HepG2 (cell line): ENCODE data around the gene CAMKK1. TPM values are rescaled to one million over a fixed set of nuclear protein-coding genes. Genes with fewer than 3 reads are reported as not detected.

Experiments
- ATAC-seq: fragments of 200-7000 bp; cut with Tn5 transposase; 3 replicates; pipeline ENCODE4 v1.9.1; 2020; ENCODE audit warnings: mild to moderate bottlenecking, moderate library complexity
- BruUV-seq: library from RNA; stranded (reverse); fragments of 400-500 nt; replicated peaks from 2 replicates; lab custom pipeline; 2021; lab: Mats Ljungman, UMichigan
- CTCF ChIA-PET: fragments of 300-600 bp; formaldehyde crosslinking; extraction: SDS; loops from one replicate; lab custom pipeline; 2021; ENCODE audit warnings: low total read pairs, inconsistent platforms, low intra/inter-chr PET ratio; lab: Yijun Ruan, JAX
- POLR2A ChIA-PET: fragments of 350-600 bp; sonication (Branson Sonifier 250); formaldehyde crosslinking; loops from one replicate; lab custom pipeline; 2020; ENCODE audit warnings: antibody characterized with exemption, inconsistent platforms; lab: Yijun Ruan, JAX
- DNase-seq: peaks from one replicate; pipeline ENCODE4 v3.0.0-alpha.2; 2015; ENCODE audit warnings: low spot score
- FAIRE-seq: peaks from 3 replicates; lab custom pipeline; 2011; peaks lifted over from hg19 to GRCh38; lab: Jason Lieb, UNC
- H2AFZ ChIP-seq: one replicate; pipeline ENCODE4 v1.6.1; 2011; ENCODE audit warnings: low read length, inconsistent platforms
- H3K27ac ChIP-seq: fragments of 300-600 bp; 3 replicates; pipeline ENCODE4 v1.8.0; 2011; ENCODE audit warnings: mixed run types, mild to moderate bottlenecking, mixed read lengths, low read length, inconsistent platforms; ENCODE audit not compliant: insufficient read depth; ENCODE audit errors: extremely low read length
- H3K27me3 ChIP-seq, 2 experiments: fragments of 200-600 bp in 1 of 2; 2 replicates in 1 of 2; 3 replicates in 1 of 2; pipeline versions ENCODE4 v1.6.0 to v1.8.0; 2011; ENCODE audit warnings: low read length in 2 of 2, mild to moderate bottlenecking in 2 of 2, moderate library complexity in 2 of 2, inconsistent platforms in 1 of 2; ENCODE audit not compliant: insufficient read depth in 2 of 2, control insufficient read depth in 1 of 2
- H3K36me3 ChIP-seq, 2 experiments: fragments of 200-600 bp in 1 of 2; replicated peaks in 1 of 2; 2 replicates in 1 of 2; 3 replicates in 1 of 2; pipeline versions ENCODE4 v1.5.1 to v1.8.0; 2011; ENCODE audit warnings: low read length in 2 of 2, inconsistent platforms in 1 of 2; ENCODE audit not compliant: insufficient read depth in 2 of 2, control insufficient read depth in 1 of 2
- H3K4me1 ChIP-seq: 2 replicates; pipeline ENCODE4 v1.5.1; 2012; ENCODE audit warnings: low read length, inconsistent platforms; ENCODE audit not compliant: insufficient read depth
- H3K4me2 ChIP-seq: 2 replicates; pipeline ENCODE4 v1.6.0; 2011; ENCODE audit warnings: low read depth, low read length, inconsistent platforms
- H3K4me3 ChIP-seq, 3 experiments: fragments of 200-600 bp in 1 of 3; sonication (generic), shearing (Covaris generic) in 1 of 3; replicated peaks in 1 of 3; 2 replicates each; pipeline ENCODE4 v1.5.1; 2011 to 2016; ENCODE audit warnings: low read length in 3 of 3, inconsistent platforms in 2 of 3, low read depth in 2 of 3, mild to moderate bottlenecking in 2 of 3, control low read depth in 1 of 3, mixed read lengths in 1 of 3; ENCODE audit not compliant: insufficient read depth in 1 of 3
- H3K79me2 ChIP-seq: one replicate; pipeline ENCODE4 v1.6.1; 2011; ENCODE audit warnings: low read length, inconsistent platforms; ENCODE audit not compliant: insufficient read depth
- H3K9ac ChIP-seq: 2 replicates; pipeline ENCODE4 v1.6.0; 2011; ENCODE audit warnings: mild to moderate bottlenecking, low read depth, low read length, inconsistent platforms; ENCODE audit not compliant: insufficient read depth
- H3K9me3 ChIP-seq: 2 replicates; pipeline ENCODE4 v1.5.1; 2012; ENCODE audit warnings: mild to moderate bottlenecking, low read length
- H4K20me1 ChIP-seq: 2 replicates; pipeline ENCODE4 v1.6.0; 2011; ENCODE audit warnings: inconsistent platforms, mild to moderate bottlenecking, low read length, moderate library complexity; ENCODE audit not compliant: insufficient read depth
- ARHGAP35 ChIP-seq: sonication (generic); formaldehyde crosslinking; IDR thresholded peaks from 2 replicates; pipeline ENCODE4 v1.9.0; 2022; ENCODE audit warnings: mild to moderate bottlenecking, inconsistent platforms, moderate library complexity, missing genetic modification reagents, borderline replicate concordance
- DDIT3 ChIP-seq: sonication (generic); formaldehyde crosslinking; IDR thresholded peaks from 2 replicates; pipeline ENCODE4 v1.4.0; 2020; ENCODE audit warnings: mild to moderate bottlenecking, missing genetic modification reagents
- FOSL2 ChIP-seq: sonication (generic); formaldehyde crosslinking; IDR thresholded peaks from 2 replicates; pipeline ENCODE4 v1.4.0; 2020; ENCODE audit warnings: missing genetic modification reagents
- FOXO1 ChIP-seq: sonication (generic); formaldehyde crosslinking; IDR thresholded peaks from 2 replicates; pipeline ENCODE4 v1.4.0; 2020; ENCODE audit warnings: missing genetic modification reagents
- FOXO4 ChIP-seq: sonication (generic); formaldehyde crosslinking; conservative IDR thresholded peaks from 2 replicates; pipeline ENCODE4 v1.8.1; 2023; ENCODE audit warnings: missing genetic modification reagents
- GATAD2A ChIP-seq: IDR thresholded peaks from 2 replicates; pipeline ENCODE4 v1.6.1; 2016
- GLMP ChIP-seq: sonication (generic); formaldehyde crosslinking; IDR thresholded peaks from 2 replicates; pipeline ENCODE4 v1.9.0; 2021; ENCODE audit warnings: missing genetic modification reagents, mild to moderate bottlenecking, borderline replicate concordance
- KDM5B ChIP-seq: sonication (generic); formaldehyde crosslinking; IDR thresholded peaks from 2 replicates; pipeline ENCODE4 v1.4.0; 2020; ENCODE audit warnings: missing genetic modification reagents, mild to moderate bottlenecking, borderline replicate concordance
- KMT2A ChIP-seq: sonication (generic); formaldehyde crosslinking; IDR thresholded peaks from 2 replicates; pipeline ENCODE4 v1.4.0; 2020; ENCODE audit warnings: missing genetic modification reagents
- PAWR ChIP-seq: sonication (generic); formaldehyde crosslinking; IDR thresholded peaks from 2 replicates; pipeline ENCODE4 v1.4.0; 2020; ENCODE audit warnings: missing genetic modification reagents, mild to moderate bottlenecking, borderline replicate concordance
- POLR2A ChIP-seq, 2 experiments: IDR thresholded peaks; 2 replicates each; pipeline ENCODE4 v1.6.1; 2011; ENCODE audit warnings: low read depth in 2 of 2, low read length in 2 of 2, mild to moderate bottlenecking in 1 of 2, moderate library complexity in 1 of 2; ENCODE audit not compliant: insufficient read depth in 1 of 2
- SMC3 ChIP-seq: IDR thresholded peaks from 2 replicates; pipeline ENCODE4 v1.6.1; 2011; ENCODE audit warnings: low read length, improper control_type of control experiment
- YEATS2 ChIP-seq: sonication (generic); formaldehyde crosslinking; IDR thresholded peaks from 2 replicates; pipeline ENCODE4 v1.4.0; 2020; ENCODE audit warnings: missing genetic modification reagents, borderline replicate concordance
- ZNF350 ChIP-seq: sonication (generic); formaldehyde crosslinking; IDR thresholded peaks from 2 replicates; pipeline ENCODE4 v1.4.0; 2020; ENCODE audit warnings: mild to moderate bottlenecking, low read depth, missing genetic modification reagents, borderline replicate concordance
- ZNF563 ChIP-seq: sonication (generic); formaldehyde crosslinking; IDR thresholded peaks from 2 replicates; pipeline ENCODE4 v1.8.0; 2022; ENCODE audit warnings: mild to moderate bottlenecking, moderate library complexity, missing genetic modification reagents
- ZNF572 ChIP-seq: sonication (generic); formaldehyde crosslinking; IDR thresholded peaks from 2 replicates; pipeline ENCODE4 v1.5.1; 2020; ENCODE audit warnings: mild to moderate bottlenecking, missing genetic modification reagents
- ZNF749 ChIP-seq: sonication (generic); formaldehyde crosslinking; IDR thresholded peaks from 2 replicates; pipeline ENCODE4 v1.8.0; 2022; ENCODE audit warnings: mild to moderate bottlenecking, missing genetic modification reagents, moderate library complexity, borderline replicate concordance
- WGBS: methylation state at CpG from one replicate; pipeline ENCODE4 v1.1.6; 2017; ENCODE audit warnings: low lambda C conversion rate; 5-methylcytosine and 5-hydroxymethylcytosine counted together
- in situ Hi-C: cut with HindIII; loops from 2 replicates; pipeline ENCODE4 v1.10.0; 2017; ENCODE audit warnings: low pct_unique_long_range_greater_than_20kb; ENCODE audit not compliant: extremely low pct_ligation_motif_present
- intact Hi-C: fragments of 100-400 bp; cut with micrococcal nuclease; formaldehyde crosslinking; loops from one replicate; pipeline ENCODE4 v1.10.0; 2022; ENCODE audit not compliant: unreplicated experiment
- polyA plus RNA-seq, 8 experiments: library from polyadenylated mRNA; depleted of rRNA in 3 of 8; stranded (reverse) in 7 of 8; unstranded in 1 of 8; fragments of >200 nt; fragmentation: Illumina TruSeq in 4 of 8; extraction: Trizol in 4 of 8; gene quantifications; 2 replicates each; pipeline versions ENCODE4 v1.2.1 to v1.2.3, GENCODE V29; 2011 to 2016; ENCODE audit warnings: low read depth in 4 of 8, missing spikeins in 1 of 8, mixed read lengths in 1 of 8; ENCODE audit not compliant: insufficient read depth in 1 of 8
- total RNA-seq, 5 experiments: library from RNA; depleted of rRNA; stranded (reverse); fragments of >200 nt; fragmentation: Illumina TruSeq; extraction: Trizol; gene quantifications; 2 replicates each; pipeline ENCODE4 v1.2.3, GENCODE V29; 2016; ENCODE audit warnings: low read depth in 1 of 5

The CAMKK1 gene
- total and polyA plus RNA-seq, 2 of the 13 experiments (the other 11 are each of a cell fraction or from before 2014, with no cell fraction given), result 1.5 to 1.6 TPM

GRCh38 chr17:3889325-3890012 is 3.4 kb downstream of the CAMKK1 start:
- DNase-seq (no peak), ATAC-seq (no peak), FAIRE-seq (no peak)
- Histone ChIP-seq H3K4me2 (no peak overlapping the region), H3K27me3 (no peaks in the 10 kb centered on the region), H3K36me3 (no peaks in the 10 kb centered on the region), H3K4me1 (peaks cover 23% of the 10 kb centered on the region), H3K9me3 (no peaks in the 10 kb centered on the region), H3K27ac (no peak overlapping the region), H3K9ac (no peak overlapping the region), H3K4me3 (no peak overlapping the region), H4K20me1 (no peaks in the 10 kb centered on the region), H3K79me2 (no peaks in the 10 kb centered on the region), H2AFZ (no peak overlapping the region)
- intact Hi-C loops, result no loop called here
- BruUV-seq, result no TSS peak
- CTCF ChIA-PET, result no interaction called here
- 85% methylated on average over 4 of the region's 17 CpGs for WGBS
- POLR2A ChIA-PET, result no interaction called here
- TF ChIP-seq ZNF572 (CRISPR knock-in tag), result no peak
- TF ChIP-seq GATAD2A, result no peak
- TF ChIP-seq DDIT3 (CRISPR knock-in tag), result no peak
- TF ChIP-seq POLR2A (IDR thresholded peaks at IDR 0.05; ENCODE audit: insufficient read depth in 1 of 2, low read depth in 2 of 2, low read length in 2 of 2), result no peak
- no peak for TF ChIP-seq ZNF749 (CRISPR knock-in tag)
- TF ChIP-seq ZNF563 (CRISPR knock-in tag), result no peak
- TF ChIP-seq FOSL2 (CRISPR knock-in tag), result no peak
- no peak for TF ChIP-seq YEATS2 (CRISPR knock-in tag)
- no peak for TF ChIP-seq ZNF350
- TF ChIP-seq GLMP (CRISPR knock-in tag), result no peak
- TF ChIP-seq ARHGAP35, result no peak
- TF ChIP-seq KMT2A, result no peak
- no peak for TF ChIP-seq FOXO4 (CRISPR knock-in tag)
- no peak for TF ChIP-seq SMC3
- TF ChIP-seq KDM5B (CRISPR knock-in tag), result no peak
- no peak for TF ChIP-seq FOXO1 (CRISPR knock-in tag)
- TF ChIP-seq PAWR, result no peak
- in situ Hi-C loops, result no loop called here
